NB4 (cell line): ENCODE results near the gene WDR36.

Experiments
- CTCF ChIP-seq: IDR thresholded peaks from one replicate; pipeline ENCODE4 v1.5.1; 2012; ENCODE audit warnings: low read depth, low read length
- MYC ChIP-seq: IDR thresholded peaks from 2 replicates; pipeline ENCODE4 v1.6.1; 2011; ENCODE audit warnings: low read depth, low read length
- POLR2A ChIP-seq: IDR thresholded peaks from 2 replicates; pipeline ENCODE4 v1.6.1; 2011; ENCODE audit warnings: mild to moderate bottlenecking; ENCODE audit not compliant: insufficient read length; ENCODE audit errors: extremely low read depth

GRCh38 chr5:111119856-111120255, 27.7 kb downstream of the WDR36 start:
- no peak for TF ChIP-seq CTCF
- no peak for TF ChIP-seq POLR2A
- no peak for TF ChIP-seq MYC
